ENCODE data around the gene SRRM5.
A peak's percentile ranks its signal among the peaks of the same experiment; 100 is the strongest.
"Not testable (repeated sequence)": the region's sequence is repeated elsewhere in the genome, so short reads cannot be mapped to it uniquely, and the experiment has no call there.

Gene SRRM5

DNA sequence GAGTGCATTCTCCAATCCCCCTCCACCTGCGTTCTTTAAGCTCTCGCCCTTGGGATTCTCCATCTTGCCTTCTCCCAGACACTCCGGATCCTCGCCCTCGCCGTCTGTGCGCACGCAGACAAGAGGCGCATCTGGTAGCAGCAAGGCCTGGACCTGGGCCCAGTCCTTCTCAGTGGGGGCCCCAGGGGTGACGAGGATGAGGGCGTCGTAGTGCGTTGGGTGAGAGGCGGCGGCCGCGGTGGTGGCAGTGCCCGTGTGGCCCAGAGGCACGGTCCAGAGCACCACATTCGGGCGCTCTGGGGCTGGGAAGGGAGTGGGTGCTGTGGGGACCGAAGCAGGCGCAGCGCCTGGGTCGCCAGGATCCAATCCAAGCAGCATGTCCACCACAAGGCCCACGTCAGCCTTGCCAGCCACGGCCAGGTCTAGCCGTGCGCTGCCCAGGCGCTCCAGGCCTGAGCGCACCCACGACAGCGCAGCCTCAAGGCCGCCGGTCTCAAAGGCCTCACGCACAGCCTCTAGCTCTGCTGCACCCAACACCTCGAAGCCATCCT lies 19.0 kb upstream of the SRRM5 start:
- no peak for DNase-seq

DNA sequence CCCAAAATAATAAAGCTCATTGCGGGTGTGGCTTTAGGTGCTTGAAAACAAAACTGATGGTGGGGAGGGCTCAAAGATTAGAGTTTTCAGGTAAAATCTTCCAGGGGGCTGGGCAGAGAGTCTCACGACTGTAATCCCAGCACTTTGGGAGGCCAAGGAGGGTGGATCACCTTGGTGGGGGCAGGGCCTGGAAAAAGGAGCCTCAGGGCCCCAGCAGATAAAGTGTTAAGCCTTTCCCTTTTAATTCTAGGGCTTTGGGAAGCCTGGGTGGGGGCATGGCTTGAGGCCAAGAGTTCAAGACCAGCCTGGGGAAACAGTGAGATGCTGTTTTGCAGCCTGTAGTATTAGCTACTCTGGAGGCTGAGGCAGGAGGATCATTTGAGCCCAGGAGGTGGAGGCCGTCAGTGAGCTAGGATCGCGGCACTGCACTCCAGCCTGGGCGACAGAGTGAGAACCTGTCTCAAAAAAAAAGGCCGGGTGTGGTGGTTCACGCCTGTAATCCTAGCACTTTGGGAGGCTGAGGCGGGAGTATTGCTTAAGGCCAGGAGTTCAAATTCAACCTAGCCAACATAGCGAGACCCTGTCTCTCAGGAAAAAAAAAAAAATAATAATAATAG lies 17.7 kb upstream of the SRRM5 start:
- no peak for DNase-seq

DNA sequence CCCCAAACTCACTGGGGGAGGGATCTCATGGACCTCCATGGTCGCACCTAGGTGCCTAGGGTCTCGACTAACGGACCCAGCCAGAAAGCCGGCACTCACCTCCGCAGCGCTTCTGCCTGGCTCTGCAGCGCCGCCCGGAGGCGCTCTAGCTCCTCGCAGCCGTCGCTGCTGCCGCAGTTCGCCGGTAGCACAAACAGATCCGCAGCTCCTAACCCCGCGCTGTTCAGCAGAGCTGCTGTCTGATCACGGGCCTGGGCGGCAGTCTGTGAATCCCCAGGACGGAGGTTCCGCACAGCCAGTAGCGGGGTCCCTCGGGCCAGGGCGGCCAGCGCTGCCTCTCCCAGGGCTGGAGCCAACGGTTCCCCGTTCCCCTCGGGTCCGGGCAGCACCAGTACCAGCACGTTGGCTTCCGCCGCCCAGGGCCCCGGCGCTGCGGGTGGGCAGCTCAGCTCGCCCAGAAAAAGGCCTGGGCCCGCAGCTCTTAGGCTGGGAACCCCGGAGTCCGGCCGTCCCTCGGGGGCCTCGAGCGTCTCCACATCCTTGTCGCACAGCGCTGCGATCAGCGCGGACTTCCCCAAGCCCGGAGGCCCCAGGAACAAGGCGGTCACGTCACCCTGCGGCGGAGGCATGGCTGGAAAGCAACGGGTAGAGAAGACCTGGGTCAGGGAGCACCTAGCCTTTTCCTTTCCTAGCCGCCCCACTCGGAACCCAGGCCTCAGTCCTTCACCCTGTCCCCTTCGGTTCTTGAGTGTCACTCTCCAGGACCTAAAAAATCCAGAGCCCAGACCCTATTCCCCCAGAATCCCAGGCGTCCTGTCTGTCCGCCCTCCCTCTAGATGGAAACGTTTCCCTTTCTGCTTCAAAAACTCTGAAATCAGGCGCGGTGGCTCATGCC lies 16.9 kb upstream of the SRRM5 start:
- peak; percentile 73 for DNase-seq

DNA sequence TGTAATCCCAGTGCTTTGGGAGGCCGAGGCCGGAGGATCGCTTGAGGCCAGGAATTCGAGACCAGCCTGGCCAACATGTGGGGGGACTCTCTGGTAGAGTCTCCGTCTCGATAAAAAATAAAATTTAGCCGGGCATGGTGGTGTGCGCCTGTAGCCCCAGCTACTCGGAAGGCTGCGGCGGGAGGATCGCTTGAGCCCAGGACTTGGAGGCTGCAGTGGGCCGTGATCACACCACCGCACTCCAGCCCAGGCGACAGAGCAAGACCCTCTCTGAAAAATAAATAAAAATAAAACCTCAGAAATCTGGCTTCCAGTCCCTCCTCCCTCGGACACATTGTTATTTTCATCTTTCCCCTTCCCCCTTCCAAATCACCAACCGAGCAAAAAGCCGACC lies 16.3 kb upstream of the SRRM5 start:
- DNase-seq: peak; percentile 32

DNA sequence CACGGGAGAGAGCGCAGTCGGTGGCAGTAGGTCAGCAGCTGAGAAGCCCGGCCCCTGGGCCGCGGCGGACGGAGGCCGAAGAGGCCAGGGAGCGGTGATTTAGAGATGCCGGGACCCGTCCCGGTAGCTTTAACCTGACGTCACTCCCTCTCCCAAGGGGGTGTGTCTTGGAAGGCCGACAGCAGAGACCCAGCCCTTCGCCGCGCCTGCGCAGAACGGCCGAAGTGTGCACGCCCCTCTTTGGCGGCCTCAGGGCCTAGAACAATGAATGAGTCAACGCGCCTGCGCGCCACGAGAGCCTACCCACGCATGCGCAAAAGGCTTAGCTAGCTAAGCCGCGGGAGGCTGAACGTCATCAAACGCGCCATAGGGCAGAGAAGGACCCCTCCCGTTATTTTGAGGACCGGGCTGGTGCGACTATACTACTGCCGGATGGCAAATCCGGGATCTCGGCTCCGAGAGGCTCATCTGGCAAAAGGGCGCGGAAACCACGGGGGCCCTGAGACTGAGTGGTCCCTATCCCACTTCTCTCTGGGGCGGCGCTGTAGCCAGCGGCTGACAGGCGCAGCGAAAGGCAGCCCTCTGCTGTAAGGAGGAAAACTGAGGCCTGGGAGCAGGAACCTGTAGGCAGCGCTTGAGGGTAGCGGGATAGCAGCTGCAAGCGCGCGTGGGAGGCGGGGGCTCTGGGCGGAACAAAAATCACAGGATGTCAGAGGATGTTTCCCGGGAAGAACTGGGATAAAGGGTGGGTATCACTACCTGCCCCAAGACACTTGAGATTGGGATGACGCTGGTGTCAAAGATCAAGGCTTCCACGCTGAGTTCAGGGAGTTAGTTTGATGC lies 15.7 kb upstream of the SRRM5 start, which contains the start of the genes IRGQ and ZNF576:
IRGQ (minus strand) TSS at position 136 of the 843 bp plus-strand sequence. CDS start 796 bp downstream, outside the sequence.
ZNF576 (plus strand) TSS at position 597 of the 843 bp plus-strand sequence. CDS start 514 bp downstream, outside the sequence.
- peak; percentile 100 for DNase-seq

DNA sequence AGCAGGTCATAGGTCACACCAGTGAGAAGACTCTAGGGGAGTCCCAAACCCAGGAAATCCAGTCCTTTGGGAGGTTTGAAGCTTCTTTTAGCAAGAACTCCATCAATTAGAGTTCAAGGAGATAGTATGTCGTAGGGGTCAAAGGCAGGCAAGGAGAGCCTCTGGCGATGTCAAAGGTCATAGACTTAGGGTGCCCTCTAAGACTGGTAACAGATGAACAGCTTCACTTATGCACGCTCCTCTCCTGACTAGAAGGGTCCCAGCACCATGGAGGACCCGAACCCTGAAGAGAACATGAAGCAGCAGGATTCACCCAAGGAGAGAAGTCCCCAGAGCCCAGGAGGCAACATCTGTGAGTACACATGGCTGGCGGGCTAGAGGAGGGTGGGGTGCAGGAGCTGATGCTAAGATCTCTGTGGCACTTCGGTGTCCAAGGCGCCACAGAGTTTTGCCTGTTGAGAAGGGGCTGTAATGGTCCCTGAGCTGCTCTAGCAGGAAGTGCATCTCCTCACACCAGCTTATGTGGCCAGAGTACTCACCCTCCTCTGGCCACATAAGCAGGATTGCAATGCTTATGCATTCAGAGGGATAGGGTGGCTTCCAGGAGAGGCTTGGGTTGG lies 14.9 kb upstream of the SRRM5 start:
- no peak for DNase-seq

DNA sequence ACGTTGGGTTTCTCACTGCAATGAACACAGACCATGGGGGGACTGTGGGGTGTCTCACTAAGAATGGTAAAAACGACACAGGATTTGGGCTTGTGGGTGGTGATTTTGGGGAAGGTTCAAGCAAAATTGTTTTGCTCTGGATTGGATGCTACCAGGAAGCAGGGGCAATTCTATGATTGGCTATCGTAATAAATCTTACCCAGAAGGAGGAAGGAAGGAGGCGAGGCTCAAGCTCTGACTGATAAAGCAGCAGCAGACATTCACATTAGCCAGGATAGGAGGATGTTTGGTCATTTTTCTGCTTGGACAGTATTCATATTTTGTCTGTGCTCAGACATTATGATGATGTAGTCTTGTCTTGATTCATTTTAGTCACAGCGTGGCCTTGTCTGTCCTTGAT lies 14.0 kb upstream of the SRRM5 start:
- no peak for DNase-seq

DNA sequence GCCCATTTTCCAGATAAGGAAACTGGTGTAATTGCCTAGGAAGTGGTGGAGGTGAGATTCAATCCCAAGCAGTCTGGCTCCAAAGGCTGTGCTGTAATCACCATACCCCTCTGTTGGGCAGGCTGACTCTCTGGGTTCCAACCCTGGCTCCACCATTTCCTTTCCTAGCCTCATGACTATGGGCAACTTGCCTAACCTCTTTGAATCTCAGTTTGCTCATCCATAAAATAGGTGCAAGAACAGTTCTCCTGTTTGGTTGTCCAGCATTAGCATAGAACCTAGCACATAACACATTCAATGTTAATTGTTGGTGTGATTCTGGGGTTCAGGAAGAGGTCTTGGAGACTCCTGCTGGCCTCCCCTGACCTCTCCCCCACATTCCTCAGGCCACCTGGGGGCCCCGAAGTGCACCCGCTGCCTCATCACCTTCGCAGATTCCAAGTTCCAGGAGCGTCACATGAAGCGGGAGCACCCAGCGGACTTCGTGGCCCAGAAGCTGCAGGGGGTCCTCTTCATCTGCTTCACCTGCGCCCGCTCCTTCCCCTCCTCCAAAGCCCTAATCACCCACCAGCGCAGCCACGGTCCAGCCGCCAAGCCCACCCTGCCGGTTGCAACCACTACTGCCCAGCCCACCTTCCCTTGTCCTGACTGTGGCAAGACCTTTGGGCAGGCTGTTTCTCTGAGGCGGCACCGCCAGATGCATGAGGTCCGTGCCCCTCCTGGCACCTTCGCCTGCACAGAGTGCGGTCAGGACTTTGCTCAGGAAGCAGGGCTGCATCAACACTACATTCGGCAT lies 13.2 kb upstream of the SRRM5 start:
- DNase-seq: no peak

DNA sequence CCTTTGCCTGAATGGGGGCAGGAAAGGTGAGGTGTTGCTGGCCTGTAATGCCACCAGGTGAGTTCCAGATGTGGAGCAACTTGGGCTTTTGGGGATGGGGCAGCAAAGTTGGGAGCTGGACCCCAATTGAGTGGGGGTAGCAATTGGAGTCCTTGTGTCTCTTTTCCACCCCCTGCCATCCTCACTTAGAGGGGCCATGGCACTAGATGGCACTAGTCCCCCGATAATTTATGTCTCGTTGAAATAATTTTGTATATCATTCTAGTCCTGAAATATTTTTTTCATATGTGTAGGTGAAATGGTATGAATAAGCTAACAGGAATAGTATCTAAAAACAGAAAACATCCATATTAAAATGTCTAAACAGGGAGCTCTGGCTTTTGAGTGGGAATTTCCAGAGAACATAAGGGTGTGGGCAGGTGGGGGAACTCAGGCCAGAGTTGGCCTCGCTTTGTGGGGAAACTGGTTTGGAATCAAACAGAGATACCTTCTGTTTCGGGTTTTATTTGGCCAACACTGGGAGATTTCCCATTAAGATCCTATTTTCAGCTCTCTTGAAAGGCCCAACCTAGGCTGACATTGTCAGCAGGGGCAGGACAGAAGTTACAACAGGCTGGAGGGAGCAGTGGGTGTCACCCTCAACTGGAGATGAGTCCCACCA lies 12.1 kb upstream of the SRRM5 start:
- no peak for DNase-seq

DNA sequence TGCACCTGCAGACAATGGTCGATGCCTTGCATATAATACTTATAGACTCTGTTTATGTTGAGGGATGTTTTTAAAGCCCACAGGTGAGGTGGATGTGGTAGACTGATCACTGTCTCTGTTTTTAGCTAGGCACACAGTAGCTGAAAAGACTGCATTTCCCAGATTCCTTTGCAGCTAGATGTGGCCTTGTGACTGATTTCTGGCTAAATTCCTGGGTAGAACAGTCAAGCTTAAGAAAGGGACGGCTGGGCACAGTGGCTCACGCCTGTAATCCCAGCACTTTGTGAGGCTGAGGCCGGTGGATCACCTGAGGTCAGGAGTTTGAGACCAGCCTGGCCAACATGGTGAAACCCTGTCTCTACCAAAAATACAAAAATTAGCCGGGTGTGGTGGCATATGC lies 11.6 kb upstream of the SRRM5 start:
- not testable (repeated sequence) for DNase-seq

DNA sequence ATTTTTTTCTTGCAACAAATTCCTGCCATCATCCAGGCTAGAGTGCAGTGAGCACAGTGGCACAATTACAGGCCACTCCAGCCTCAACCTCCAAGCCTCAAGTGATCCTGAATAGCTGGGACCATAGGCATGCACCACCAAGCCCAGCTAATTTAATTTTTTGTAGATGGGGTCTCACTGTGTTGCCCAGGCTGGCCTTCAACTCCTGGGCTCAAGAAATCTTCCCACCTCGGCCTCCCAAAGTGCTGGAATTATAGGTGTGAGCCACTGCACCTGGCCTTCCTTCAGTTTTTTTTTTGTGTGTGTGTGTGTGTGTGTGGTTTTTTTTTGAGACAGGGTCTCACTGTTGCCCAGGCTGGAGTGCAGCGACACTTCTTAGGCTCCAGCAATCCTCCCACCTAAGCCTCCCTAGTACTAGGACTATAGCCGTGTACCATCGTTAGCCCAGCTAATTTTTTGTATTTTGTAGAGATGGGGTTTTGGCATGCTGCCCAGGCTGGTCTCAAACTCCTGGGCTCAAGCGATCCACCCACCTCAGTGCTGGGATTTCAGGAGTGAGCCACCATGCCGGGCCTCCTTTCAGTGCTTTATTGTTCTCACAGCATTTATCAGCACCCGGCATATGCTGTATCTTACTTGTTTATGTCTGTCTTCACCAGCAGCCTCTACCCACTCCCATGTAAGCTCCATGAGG lies 5.9 kb upstream of the SRRM5 start:
- DNase-seq: no peak

DNA sequence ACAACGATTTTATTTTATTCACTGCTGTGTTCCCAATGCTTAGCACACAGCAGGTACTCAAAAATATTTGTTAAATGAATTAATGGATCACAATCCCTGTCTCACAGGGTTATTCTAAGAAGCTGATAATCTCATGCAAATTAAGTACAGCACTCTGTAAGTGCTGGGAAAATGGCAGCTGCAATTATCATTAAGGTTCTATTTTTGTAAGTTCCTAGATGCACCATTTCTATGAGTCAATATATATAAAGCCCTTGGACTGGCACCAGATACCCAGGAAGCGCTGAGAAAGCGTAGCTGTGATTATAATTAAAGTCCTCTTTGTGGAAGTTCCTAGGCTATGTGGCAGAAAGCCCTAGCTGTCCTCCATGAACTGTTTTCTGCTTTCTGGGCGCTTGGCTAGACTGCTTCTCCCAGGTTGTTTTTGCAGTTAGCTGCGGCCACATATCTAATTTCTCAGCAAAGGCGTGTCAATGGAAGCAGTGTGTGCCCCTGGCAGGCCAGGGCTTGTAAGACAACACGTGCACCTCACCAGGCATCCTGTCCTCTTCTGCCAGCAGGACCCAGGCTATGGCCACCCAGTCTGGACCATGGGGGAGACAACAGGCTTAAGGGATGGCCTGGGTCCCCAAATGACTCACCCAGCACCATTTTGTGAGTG lies 5.2 kb upstream of the SRRM5 start:
- DNase-seq: no peak

DNA sequence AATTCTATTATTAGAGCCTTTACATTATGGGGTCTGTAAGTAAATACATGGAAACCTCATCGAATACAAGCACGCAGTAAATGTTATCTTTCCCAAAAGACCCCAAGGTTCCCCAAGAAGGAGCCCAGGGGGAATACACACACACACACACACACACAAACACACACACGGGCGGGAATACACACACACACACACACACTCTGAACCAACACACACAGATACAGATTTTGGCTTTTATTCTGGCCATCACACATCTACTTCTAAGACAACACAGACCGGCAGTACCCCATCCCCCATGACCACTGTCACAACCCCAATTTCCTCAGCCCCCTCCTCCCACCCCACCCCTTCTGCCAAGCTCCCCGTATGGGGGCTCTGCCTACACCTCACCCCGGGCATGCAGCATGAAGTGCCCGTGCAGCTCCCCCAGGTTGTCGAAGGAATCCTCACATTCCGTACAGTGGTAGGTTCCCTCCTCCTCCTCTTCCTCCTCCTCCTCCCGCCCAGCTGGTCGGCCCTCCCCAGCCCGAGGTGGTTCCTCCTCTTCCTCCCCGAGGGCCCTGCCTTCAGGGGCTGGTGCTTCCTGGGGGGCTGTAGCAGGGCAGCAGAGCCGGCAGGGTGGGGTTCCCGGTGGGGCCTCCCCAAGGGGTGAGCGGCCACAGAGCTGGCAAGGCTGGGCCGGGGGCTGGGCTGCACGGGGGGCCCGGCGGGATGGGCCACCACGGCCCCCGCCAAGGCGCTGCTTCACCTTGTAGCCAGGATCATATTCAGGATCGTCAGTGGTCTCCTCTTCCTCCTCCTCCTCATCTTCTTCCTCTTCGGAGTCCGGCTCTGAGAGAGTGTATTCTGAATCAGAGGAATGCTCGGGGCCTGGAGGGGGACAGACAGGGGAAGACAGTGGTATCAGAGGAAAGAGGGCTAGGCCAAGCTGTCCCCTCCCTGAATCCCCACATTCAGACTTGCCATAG lies 4.4 kb upstream of the SRRM5 start:
- no peak for DNase-seq

DNA sequence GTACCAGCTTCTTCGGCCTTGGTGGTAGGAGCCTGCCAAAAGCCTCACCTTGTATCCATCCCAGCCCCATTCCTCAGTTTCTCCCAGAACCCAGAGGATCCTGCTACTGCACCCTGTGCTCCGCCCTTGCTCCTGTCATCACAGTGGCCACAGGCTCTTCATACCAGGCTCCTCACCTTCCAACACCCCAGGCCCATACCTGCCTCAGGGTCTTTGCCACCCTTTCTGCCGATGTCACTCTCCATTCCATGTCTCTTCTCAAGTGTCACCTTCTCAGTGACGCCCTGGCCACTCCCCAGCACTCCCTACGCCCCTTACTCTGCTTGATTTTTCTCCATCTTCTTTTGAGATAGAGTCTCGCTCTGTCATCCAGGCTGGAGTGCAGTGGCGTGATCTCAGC lies 2.0 kb upstream of the SRRM5 start:
- DNase-seq: no peak

DNA sequence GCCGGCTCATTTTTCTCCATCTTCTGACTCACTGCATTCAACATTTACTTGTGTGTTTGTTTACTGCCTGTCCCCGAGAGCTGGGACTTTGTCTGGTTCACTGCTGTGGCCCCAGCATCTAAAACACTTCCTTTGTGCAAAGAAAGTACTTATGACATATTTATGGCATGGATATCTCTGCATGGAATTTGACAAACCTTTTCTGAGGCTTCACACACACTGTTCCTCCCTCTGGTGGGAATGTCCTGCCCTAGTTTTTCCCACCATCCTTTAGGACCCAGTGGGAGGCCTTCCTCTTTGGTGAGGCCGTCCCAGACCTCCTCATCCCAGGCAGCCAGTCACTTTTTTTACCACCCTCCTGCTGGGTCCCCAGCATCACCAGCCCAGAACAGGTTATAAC lies 1.4 kb upstream of the SRRM5 start:
- no peak for DNase-seq

DNA sequence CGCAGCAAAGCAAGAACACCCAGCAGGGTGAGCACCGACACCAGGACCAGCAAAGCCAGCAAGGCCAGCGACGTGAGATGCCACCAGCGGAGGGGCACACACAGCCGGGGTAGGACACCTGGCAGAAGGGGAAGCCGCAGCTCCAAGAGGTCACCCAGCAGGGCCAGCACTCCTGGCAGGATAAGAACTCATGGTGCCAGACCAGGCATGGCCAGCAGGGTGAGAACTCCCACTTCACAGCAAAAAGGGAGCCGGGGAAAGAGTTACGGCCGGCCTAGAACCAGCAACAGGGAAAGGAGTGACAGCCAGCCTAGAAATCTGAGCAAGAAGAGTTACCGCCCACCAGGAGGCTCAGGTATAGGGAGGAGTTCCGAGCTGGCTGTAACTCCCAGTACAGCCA lies 486 bp downstream of the SRRM5 start:
- DNase-seq: no peak

DNA sequence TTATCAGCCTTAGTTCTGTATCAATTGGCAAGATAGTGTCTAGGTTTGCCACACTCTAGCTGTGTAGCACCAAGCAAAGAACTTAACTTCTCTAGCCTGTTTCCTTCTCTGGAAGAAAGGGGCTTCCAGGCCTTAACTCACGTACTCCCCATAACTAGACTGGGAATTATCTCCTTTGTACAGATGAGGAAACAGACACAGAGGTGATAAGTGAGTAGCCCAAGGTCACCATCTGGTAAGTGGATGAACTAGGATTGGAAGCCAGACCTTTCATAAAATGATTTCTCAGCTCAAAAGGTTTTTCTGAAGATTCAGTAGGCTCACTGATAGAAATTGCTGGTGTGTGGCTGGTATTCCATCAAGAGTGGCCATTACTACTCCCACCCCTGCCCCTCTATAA lies 4.4 kb downstream of the SRRM5 start:
- no peak for DNase-seq

DNA sequence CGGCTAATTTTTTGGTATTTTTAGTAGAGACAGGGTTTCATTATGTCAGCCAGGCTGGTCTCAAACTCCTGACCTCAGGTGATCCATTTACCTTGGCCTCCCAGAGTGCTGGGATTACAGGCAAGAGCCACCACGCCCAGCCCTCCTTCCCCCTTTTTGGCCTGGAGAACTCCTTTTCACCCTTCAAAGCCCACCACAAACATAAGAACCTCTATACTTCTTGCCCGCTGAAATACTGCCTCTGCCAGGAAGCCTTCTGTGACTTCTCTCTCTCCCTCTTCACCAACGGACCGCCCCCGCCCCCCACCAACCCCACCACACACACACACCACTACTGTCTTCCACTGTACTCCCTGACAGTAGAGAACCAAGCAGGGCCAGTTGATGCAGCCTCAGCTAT lies 5.1 kb downstream of the SRRM5 start:
- DNase-seq: no peak

DNA sequence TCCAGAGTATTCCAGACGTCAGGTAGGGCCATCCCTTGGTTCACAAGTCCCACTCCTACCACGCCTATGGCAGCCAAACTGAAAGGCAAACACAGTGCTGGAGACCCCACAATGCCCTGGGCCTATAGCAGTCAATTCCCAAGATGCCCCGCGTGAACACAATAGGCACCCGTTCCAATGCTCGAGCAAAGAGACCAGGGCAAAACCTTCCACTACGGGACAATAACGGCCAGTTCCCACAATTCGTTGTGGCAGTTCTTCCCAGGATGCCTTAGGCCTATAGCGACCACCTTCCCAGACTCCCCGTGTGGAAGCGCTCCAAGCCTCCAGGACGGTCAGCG lies 7.0 kb downstream of the SRRM5 start:
- DNase-seq: peak; percentile 48
